Heart right ventricle (tissue), 16 donors: ENCODE data around the gene AEN. TPM values are rescaled to one million over a fixed set of nuclear protein-coding genes. Genes with fewer than 3 reads are reported as not detected.

Source experiments
- ATAC-seq, 8 donors: fragments of 200-7000 bp; cut with Tn5 transposase; one replicate each; pipeline ENCODE4 v1.9.1; 2020; ENCODE audit warnings: mild to moderate bottlenecking in 8 of 8, moderate library complexity in 8 of 8, moderate number of reproducible peaks in 1 of 8
- DNase-seq, 2 donors: peaks; one replicate each; pipeline ENCODE4 v3.0.0-alpha.2; 2020
- H3K27ac ChIP-seq, 10 donors: fragments of 200-600 bp; sonication (generic) in 2 of 10; one replicate each; pipeline versions ENCODE4 v1.5.0 to v1.8.0; 2020 to 2022; ENCODE audit warnings: mild to moderate bottlenecking in 3 of 10
- H3K27me3 ChIP-seq, 7 donors: fragments of 200-600 bp; one replicate each; pipeline ENCODE4 v1.8.0; 2021 to 2022; ENCODE audit warnings: mild to moderate bottlenecking in 2 of 7
- H3K36me3 ChIP-seq, 9 donors: fragments of 200-600 bp; sonication (generic) in 1 of 9; one replicate each; pipeline versions ENCODE4 v1.5.0 to v1.8.0; 2020 to 2022; ENCODE audit warnings: mild to moderate bottlenecking in 2 of 9
- H3K4me1 ChIP-seq, 9 donors: fragments of 200-600 bp; sonication (generic) in 1 of 9; one replicate each; pipeline versions ENCODE4 v1.5.0 to v1.8.0; 2020 to 2022; ENCODE audit warnings: mild to moderate bottlenecking in 4 of 9
- H3K4me3 ChIP-seq, 10 donors: fragments of 200-600 bp; sonication (generic) in 2 of 10; one replicate each; pipeline versions ENCODE4 v1.5.0 to v1.8.0; 2020 to 2022; ENCODE audit warnings: mild to moderate bottlenecking in 7 of 10, moderate library complexity in 2 of 10
- H3K9me3 ChIP-seq, 11 donors: fragments of 200-600 bp in 10 of 11; sonication (generic) in 2 of 11; one replicate each; pipeline versions ENCODE4 v1.5.0 to v1.8.0; 2013 to 2022; ENCODE audit warnings: mild to moderate bottlenecking in 2 of 11, control low read depth in 1 of 11, moderate library complexity in 1 of 11
- WGBS, 2 donors: extraction: QIAGEN DNeasy Blood & Tissue Kit; methylation state at CpG; one replicate each; pipeline ENCODE4 v1.1.7; 2013; ENCODE audit warnings: inconsistent platforms in 1 of 2; 5-methylcytosine and 5-hydroxymethylcytosine counted together
- intact Hi-C, 10 donors: fragments of 100-400 bp; cut with DNase I; formaldehyde crosslinking; loops; one replicate each; pipeline versions ENCODE4 v1.11.1 to v1.14.2; 2022
- polyA plus RNA-seq, 2 donors: library from polyadenylated mRNA; stranded (reverse); fragments of 200-250 nt; gene quantifications; one replicate each; pipeline ENCODE4 v1.2.3, GENCODE V29; 2013
- total RNA-seq, 10 donors: library from RNA; stranded (reverse); fragmentation: NEBNext Ultra II Directional in 3 of 10; extraction: Animal tissue kit (Norgen Biotek cat#: 25700) in 3 of 10; gene quantifications; one replicate each; pipeline versions ENCODE4 v1.2.1 to v1.2.4, GENCODE V29; 2021 to 2023
- TF ChIP-seq, protein P1 (sequence below), 9 donors: fragments of 200-600 bp; sonication (generic) in 2 of 9; IDR thresholded peaks; one replicate each; pipeline versions ENCODE4 v1.5.0 to v1.8.0; 2021 to 2022; ENCODE audit warnings: antibody characterized with exemption in 9 of 9, mild to moderate bottlenecking in 5 of 9, moderate library complexity in 1 of 9
- donor health status: Arrhythmogenic right ventricular cardiomyopathy.
- donor health status: ischemic (EF 13 %, LVEDD 7.1; RV severe dilation, severe dysfunction).
- donor health status: healthy with polysubstance abuse.
- donor health status: DM: no; HTN: yes; CAD: no.
- donor health status: DM: no; HTN: no; CAD: no.
- donor health status: ischemic (EF 25% LVEDD 6.9; RV normal size, moderate dysfunction).
- donor health status: ischemic (EF 25% LVEDD 5.7; RV mildly dilated, moderate dysfunction).
- donor health status: healthy.
- donor health status: DM: yes; HTN: yes; CAD: no.
- donor health status: Ischemic cardiomyopathy.
- donor health status: ischemic (EF 35%, LVEDD 5.7; RV mildly dilated, moderate dysfunction).
- donor health status: nonischemic (EF 11% LVEDD 7.7; RV severe dilation, severe dysfunction).
- donor health status: DM: yes; HTN: yes; CAD: no.
- donor health status: PGD.
- donor health status: ischemic (EF 29% LVEDD 5.4; RV normal size, mild dysfunction).
- donor health status: nonischemic (EF 23%, LVEDD 6.1; RV moderate dilation, normal function).

AEN gene
- total and polyA plus RNA-seq, 12 donors: 3.4 to 13.2 (median 5.6) TPM

DNA sequence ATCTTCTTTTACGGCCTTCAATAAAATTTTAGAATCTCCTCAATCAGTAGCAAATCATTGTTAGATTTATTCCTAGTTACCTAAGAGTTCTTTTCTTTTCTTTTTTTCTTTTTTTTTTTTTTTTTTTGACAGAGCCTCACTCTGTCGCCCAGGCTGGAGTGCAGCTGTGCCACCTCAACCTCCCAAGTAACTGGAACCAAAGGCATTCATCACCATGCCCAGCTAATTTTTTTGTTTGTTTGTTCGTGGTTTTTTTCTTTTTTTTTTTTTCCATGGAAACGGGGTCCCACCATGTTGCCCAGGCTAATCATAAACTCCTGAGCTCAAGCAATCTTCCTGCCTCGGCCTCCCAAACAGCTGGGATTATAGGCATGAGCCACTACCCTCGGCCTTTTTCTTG, 30.4 kb upstream of the AEN start:
- 82 to 84% methylated on average over 6 of the region's 6 CpGs for WGBS, 2 donors
- intact Hi-C loops: no loop called here
- peaks cover 0 to 5% (median 0%) of the 10 kb centered on the region in 11 donors for H3K9me3 ChIP-seq
- TF ChIP-seq, protein P1, sequence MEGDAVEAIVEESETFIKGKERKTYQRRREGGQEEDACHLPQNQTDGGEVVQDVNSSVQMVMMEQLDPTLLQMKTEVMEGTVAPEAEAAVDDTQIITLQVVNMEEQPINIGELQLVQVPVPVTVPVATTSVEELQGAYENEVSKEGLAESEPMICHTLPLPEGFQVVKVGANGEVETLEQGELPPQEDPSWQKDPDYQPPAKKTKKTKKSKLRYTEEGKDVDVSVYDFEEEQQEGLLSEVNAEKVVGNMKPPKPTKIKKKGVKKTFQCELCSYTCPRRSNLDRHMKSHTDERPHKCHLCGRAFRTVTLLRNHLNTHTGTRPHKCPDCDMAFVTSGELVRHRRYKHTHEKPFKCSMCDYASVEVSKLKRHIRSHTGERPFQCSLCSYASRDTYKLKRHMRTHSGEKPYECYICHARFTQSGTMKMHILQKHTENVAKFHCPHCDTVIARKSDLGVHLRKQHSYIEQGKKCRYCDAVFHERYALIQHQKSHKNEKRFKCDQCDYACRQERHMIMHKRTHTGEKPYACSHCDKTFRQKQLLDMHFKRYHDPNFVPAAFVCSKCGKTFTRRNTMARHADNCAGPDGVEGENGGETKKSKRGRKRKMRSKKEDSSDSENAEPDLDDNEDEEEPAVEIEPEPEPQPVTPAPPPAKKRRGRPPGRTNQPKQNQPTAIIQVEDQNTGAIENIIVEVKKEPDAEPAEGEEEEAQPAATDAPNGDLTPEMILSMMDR (IDR thresholded peaks at IDR 0.05): no peak
- ATAC-seq: no peak
- no peaks in the 10 kb centered on the region for H3K4me1 ChIP-seq
- H3K27me3 ChIP-seq: no peaks in the 10 kb centered on the region
- no peak for DNase-seq
- no peak overlapping the region for H3K27ac ChIP-seq
- no peaks in the 10 kb centered on the region for H3K36me3 ChIP-seq
- H3K4me3 ChIP-seq: no peak overlapping the region

DNA sequence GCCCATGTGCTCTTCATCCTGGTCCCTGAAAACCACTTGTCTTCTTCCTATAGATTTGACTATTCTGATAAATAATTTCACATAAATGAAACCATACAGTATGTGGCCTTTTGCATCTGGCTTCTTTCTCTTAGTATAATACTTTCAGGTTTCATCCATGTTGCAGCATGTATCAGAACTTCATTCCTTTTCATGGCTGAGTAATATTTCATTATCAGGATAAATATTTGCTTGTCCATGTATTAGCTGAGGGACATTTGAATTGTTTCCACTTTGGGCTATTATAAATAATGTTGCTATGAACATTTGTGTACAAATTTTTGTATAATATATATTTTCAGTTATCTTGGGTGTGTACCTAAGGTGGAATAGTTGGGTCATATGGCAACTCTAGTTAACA, 29.8 kb upstream of the AEN start:
- no peak for ATAC-seq
- Histone ChIP-seq H3K4me3 (no peak overlapping the region), H3K9me3 (peaks cover 0 to 5% (median 0%) of the 10 kb centered on the region in 11 donors), H3K4me1 (no peaks in the 10 kb centered on the region), H3K27ac (no peak overlapping the region), H3K27me3 (no peaks in the 10 kb centered on the region), H3K36me3 (no peaks in the 10 kb centered on the region)
- intact Hi-C loops: no loop called here
- TF ChIP-seq, protein P1 (IDR thresholded peaks at IDR 0.05): no peak
- no peak for DNase-seq

DNA sequence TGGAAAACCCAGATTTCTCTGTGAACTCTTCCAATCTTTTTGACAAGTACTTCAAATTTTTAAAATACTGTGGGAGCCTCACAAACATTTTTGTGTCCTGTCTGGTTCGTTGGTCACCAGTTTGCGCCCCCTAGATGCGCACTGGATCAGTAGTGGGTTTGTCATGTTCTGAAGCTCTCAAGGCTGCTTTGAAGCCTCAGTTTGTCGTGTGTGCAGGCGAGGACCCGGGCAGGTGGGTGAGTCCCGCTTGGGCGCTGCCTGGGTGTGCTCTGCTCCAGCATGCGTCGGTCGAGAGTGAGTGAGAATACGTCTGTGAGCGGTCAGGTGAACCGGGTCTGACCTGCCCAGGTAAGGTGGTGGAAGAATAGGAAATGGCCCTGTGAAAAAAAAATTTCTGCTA, 17.3 kb upstream of the AEN start:
- DNase-seq (no peak), ATAC-seq (no peak)
- peaks cover 20 to 69% (median 62%) of the 10 kb centered on the region in 7 donors for H3K27me3 ChIP-seq
- H3K4me1 ChIP-seq: peaks cover 0 to 24% (median 14%) of the 10 kb centered on the region in 9 donors
- TF ChIP-seq, protein P1 (IDR thresholded peaks at IDR 0.05): no peak
- no peaks in the 10 kb centered on the region for H3K36me3 ChIP-seq
- intact Hi-C loops: no loop called here
- H3K9me3 ChIP-seq: no peaks in the 10 kb centered on the region
- no peak overlapping the region for H3K27ac ChIP-seq
- 7 to 8% methylated on average over 14 of the region's 14 CpGs for WGBS, 2 donors
- peak overlapping the region in 1 of 10 donors; percentile 28 for H3K4me3 ChIP-seq

DNA sequence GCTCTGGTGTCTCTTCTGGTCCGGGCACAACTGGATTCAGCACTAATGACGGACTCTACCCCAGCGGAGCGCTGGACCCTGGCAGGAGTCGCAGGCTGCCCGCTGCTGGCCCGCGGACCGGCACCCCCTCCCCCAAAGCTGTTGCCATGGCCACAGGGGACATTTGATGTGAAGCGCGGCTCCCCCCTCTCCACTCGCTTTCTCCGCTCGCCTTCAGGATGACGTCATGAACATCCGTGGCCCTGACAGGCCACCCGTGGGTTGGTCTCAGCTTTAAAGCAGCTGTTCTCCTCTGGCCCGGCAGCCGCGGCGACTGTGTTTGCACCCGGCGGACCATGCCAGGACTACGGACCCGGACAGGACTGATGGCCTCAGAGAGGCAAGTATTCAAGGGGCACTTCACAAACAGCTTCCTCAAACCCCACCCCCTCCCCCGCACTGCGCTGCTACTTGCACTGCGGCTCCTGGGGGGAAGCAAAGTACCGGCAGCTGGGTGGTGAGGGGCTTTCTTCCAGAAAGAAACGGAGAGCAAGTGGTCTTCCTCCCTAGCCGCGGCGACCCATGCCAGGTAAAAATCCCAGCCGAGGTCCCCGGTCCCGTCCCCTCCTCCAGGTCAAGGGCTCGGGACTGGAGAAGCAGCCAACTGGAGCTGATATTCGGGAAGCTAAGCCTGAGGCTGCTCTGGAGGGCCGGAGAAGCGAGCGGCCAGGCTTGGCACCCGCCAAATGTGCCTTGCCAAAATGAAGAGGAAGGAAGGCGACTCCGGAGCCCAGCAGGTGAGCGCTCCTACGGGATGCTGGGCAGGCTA, 16.6 kb upstream of the AEN start:
- no peaks in the 10 kb centered on the region for H3K9me3 ChIP-seq
- peaks cover 0 to 24% (median 14%) of the 10 kb centered on the region in 9 donors for H3K4me1 ChIP-seq
- H3K36me3 ChIP-seq: no peaks in the 10 kb centered on the region
- 2% methylated on average over 46 of the region's 46 CpGs for WGBS, 2 donors
- intact Hi-C loops: no loop called here
- peak in 5 of 8 donors; percentile 21 to 53 (median 27) for ATAC-seq
- peaks cover 20 to 69% (median 62%) of the 10 kb centered on the region in 7 donors for H3K27me3 ChIP-seq
- H3K4me3 ChIP-seq: peak overlapping the region in 5 of 10 donors; percentile 18 to 34 (median 28)
- H3K27ac ChIP-seq: no peak overlapping the region
- no peak for DNase-seq
- TF ChIP-seq, protein P1 (IDR thresholded peaks at IDR 0.05): no peak
